ENCODE data around the gene FBXL13. TPM values are rescaled to one million over a fixed set of nuclear protein-coding genes. Genes with fewer than 3 reads are reported as not detected.
"Not testable (repeated sequence)": the region's sequence is repeated elsewhere in the genome, so short reads cannot be mapped to it uniquely, and the experiment has no call there.

The FBXL13 gene
- total and polyA plus RNA-seq, 10 of the 15 experiments (the other 5 are each of a cell fraction or from before 2014, with no cell fraction given), result 0.08 to 0.95 (median 0.28) TPM; not detected in 2

DNA sequence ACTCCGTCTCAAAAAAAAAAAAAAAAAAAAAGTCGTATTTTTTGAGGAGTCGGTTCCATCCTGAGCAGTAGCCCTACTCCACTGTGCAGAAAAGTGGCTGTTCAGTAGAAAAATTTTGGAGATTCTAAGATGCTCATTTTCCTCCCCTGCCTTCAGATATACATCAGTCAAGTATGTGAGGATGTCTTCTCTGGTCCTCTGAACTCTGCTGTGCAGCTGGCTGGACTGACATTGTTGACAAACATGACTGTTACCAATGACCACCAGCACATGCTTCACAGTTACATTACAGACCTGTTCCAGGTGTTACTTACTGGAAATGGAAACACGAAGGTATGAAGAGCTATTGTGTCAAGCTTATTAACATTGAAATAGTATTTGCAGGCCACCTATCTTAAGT is 17.7 kb upstream of the FBXL13 start:
- CTCF ChIA-PET; H3K4me3 ChIP-seq; H3K4me2 ChIP-seq (ENCODE audit: control insufficient read depth, insufficient read depth); H3K27ac ChIP-seq (ENCODE audit: control insufficient read depth, insufficient read depth); H3K27me3 ChIP-seq (replicated peaks in 1 of 2; ENCODE audit: control insufficient read depth in 2 of 2, insufficient read depth in 2 of 2, low read length in 1 of 2); BruUV-seq (replicated peaks); intact Hi-C loops (cut with micrococcal nuclease; ENCODE audit: unreplicated experiment); FAIRE-seq; SMC1A ChIA-PET (ENCODE audit: uncharacterized antibody, unreplicated experiment); in situ Hi-C loops (cut with MboI); H3K4me1 ChIP-seq (ENCODE audit: control insufficient read depth, insufficient read depth, low read length); H3K79me2 ChIP-seq (ENCODE audit: control insufficient read depth, insufficient read depth, low read length); H3K9ac ChIP-seq (ENCODE audit: control insufficient read depth, insufficient read depth, low read length); H4K20me1 ChIP-seq (ENCODE audit: control insufficient read depth, insufficient read depth); DNase-seq (ENCODE audit: low read depth, low spot score); ATAC-seq; H3K9me3 ChIP-seq (replicated peaks; ENCODE audit: control insufficient read depth, insufficient read depth, low read length); H2AFZ ChIP-seq (ENCODE audit: control insufficient read depth, low read depth, low read length): not testable (repeated sequence)
- ChIA-PET RAD21 (ENCODE audit: unreplicated experiment) (interaction anchor here (0.6 kb wide), 1 partner anchor 1637 kb away, joined by 4 read pairs; no protein-coding TSS in a partner anchor), POLR2A (interaction anchor here (1.0 to 1.1 kb wide), 2 partner anchors 10 to 17 kb away, joined by 3 to 5 read pairs; partner anchors contain the start of genes ARMC10 and FBXL13)
- H3K36me3 ChIP-seq (ENCODE audit: control insufficient read depth in 2 of 2, insufficient read depth in 2 of 2, low read length in 1 of 2), result peaks cover 0 to 11% of the 10 kb centered on the region in 2 experiments; a peak in 2 of 4 replicates
- 100% methylated on average over 3 of the region's 4 CpGs for WGBS (ENCODE audit: insufficient coverage, insufficient replicate concordance, low lambda C conversion rate, missing lambda C conversion rate)

DNA sequence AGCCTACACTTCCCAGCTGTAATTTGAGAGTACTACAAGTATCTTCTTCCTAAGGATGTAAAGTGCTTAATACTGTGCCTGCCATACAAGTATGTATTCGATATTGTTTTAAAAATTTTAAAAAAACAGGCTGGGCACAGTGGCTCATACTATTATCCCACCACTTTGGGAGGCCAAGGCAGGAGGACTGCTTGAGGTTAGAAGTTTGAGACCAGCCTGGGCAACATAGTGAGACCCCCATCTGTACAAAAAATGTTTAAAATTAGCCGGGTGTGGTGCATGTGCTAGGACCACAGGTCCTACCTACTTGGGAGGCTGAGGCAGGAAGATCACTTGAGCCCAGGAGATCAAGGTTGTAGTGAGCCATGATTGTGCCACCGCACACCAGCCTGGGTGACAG is 8.6 kb upstream of the FBXL13 start:
- WGBS (ENCODE audit: insufficient coverage, insufficient replicate concordance, low lambda C conversion rate, missing lambda C conversion rate), result 99% methylated on average over 3 of the region's 3 CpGs
- SMC1A ChIA-PET (ENCODE audit: uncharacterized antibody, unreplicated experiment), result no interaction called here
- H2AFZ ChIP-seq (ENCODE audit: control insufficient read depth, low read depth, low read length), result no peak overlapping the region
- in situ Hi-C loops (cut with MboI), result no loop called here
- H3K9ac ChIP-seq (ENCODE audit: control insufficient read depth, insufficient read depth, low read length), result no peak overlapping the region
- no peaks in the 10 kb centered on the region for H3K9me3 ChIP-seq (replicated peaks; ENCODE audit: control insufficient read depth, insufficient read depth, low read length)
- POLR2A ChIA-PET, result no interaction called here
- H3K27me3 ChIP-seq (replicated peaks in 1 of 2; ENCODE audit: control insufficient read depth in 2 of 2, insufficient read depth in 2 of 2, low read length in 1 of 2), result no peaks in the 10 kb centered on the region
- peaks cover 2% of the 10 kb centered on the region for H3K79me2 ChIP-seq (ENCODE audit: control insufficient read depth, insufficient read depth, low read length)
- no peaks in the 10 kb centered on the region for H3K4me1 ChIP-seq (ENCODE audit: control insufficient read depth, insufficient read depth, low read length)
- RAD21 ChIA-PET (ENCODE audit: unreplicated experiment), result no interaction called here
- intact Hi-C loops (cut with micrococcal nuclease; ENCODE audit: unreplicated experiment), result no loop called here
- H4K20me1 ChIP-seq (ENCODE audit: control insufficient read depth, insufficient read depth), result no peaks in the 10 kb centered on the region
- ATAC-seq (no peak), DNase-seq (ENCODE audit: low read depth, low spot score) (no peak), FAIRE-seq (no peak)
- no peak overlapping the region for H3K27ac ChIP-seq (ENCODE audit: control insufficient read depth, insufficient read depth)
- no peak overlapping the region for H3K4me3 ChIP-seq
- H3K36me3 ChIP-seq (ENCODE audit: control insufficient read depth in 2 of 2, insufficient read depth in 2 of 2, low read length in 1 of 2), result peaks cover 0 to 20% of the 10 kb centered on the region in 2 experiments; a peak in 2 of 4 replicates
- no peak overlapping the region for H3K4me2 ChIP-seq (ENCODE audit: control insufficient read depth, insufficient read depth)
- BruUV-seq (replicated peaks), result no TSS peak
- CTCF ChIA-PET, result no interaction called here
- no peak for TF ChIP-seq YY1 (IDR thresholded peaks at IDR 0.05; ENCODE audit: low read depth, low read length)
- no peak for TF ChIP-seq RB1 (IDR thresholded peaks at IDR 0.05; ENCODE audit: borderline replicate concordance)
- TF ChIP-seq POU2F2 (IDR thresholded peaks at IDR 0.05; ENCODE audit: borderline replicate concordance, low read depth, low read length), result no peak
- no peak for TF ChIP-seq NR2C2 (IDR thresholded peaks at IDR 0.05; ENCODE audit: borderline replicate concordance, control insufficient read depth, insufficient read length, low read depth)
- TF ChIP-seq, protein P1, sequence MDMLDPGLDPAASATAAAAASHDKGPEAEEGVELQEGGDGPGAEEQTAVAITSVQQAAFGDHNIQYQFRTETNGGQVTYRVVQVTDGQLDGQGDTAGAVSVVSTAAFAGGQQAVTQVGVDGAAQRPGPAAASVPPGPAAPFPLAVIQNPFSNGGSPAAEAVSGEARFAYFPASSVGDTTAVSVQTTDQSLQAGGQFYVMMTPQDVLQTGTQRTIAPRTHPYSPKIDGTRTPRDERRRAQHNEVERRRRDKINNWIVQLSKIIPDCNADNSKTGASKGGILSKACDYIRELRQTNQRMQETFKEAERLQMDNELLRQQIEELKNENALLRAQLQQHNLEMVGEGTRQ (IDR thresholded peaks at IDR 0.05; ENCODE audit: borderline replicate concordance, low read depth, low read length), result no peak
- TF ChIP-seq CEBPB (IDR thresholded peaks at IDR 0.05; ENCODE audit: borderline replicate concordance in 1 of 2, low read depth in 2 of 2, low read length in 2 of 2), result no peak
- TF ChIP-seq PAX5 (IDR thresholded peaks at IDR 0.05; ENCODE audit: borderline replicate concordance, low read depth, low read length), result no peak
- TF ChIP-seq, protein P2, sequence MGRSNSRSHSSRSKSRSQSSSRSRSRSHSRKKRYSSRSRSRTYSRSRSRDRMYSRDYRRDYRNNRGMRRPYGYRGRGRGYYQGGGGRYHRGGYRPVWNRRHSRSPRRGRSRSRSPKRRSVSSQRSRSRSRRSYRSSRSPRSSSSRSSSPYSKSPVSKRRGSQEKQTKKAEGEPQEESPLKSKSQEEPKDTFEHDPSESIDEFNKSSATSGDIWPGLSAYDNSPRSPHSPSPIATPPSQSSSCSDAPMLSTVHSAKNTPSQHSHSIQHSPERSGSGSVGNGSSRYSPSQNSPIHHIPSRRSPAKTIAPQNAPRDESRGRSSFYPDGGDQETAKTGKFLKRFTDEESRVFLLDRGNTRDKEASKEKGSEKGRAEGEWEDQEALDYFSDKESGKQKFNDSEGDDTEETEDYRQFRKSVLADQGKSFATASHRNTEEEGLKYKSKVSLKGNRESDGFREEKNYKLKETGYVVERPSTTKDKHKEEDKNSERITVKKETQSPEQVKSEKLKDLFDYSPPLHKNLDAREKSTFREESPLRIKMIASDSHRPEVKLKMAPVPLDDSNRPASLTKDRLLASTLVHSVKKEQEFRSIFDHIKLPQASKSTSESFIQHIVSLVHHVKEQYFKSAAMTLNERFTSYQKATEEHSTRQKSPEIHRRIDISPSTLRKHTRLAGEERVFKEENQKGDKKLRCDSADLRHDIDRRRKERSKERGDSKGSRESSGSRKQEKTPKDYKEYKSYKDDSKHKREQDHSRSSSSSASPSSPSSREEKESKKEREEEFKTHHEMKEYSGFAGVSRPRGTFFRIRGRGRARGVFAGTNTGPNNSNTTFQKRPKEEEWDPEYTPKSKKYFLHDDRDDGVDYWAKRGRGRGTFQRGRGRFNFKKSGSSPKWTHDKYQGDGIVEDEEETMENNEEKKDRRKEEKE (IDR thresholded peaks at IDR 0.05), result no peak
- TF ChIP-seq ZNF24 (IDR thresholded peaks at IDR 0.05), result no peak
- TF ChIP-seq, protein P3, sequence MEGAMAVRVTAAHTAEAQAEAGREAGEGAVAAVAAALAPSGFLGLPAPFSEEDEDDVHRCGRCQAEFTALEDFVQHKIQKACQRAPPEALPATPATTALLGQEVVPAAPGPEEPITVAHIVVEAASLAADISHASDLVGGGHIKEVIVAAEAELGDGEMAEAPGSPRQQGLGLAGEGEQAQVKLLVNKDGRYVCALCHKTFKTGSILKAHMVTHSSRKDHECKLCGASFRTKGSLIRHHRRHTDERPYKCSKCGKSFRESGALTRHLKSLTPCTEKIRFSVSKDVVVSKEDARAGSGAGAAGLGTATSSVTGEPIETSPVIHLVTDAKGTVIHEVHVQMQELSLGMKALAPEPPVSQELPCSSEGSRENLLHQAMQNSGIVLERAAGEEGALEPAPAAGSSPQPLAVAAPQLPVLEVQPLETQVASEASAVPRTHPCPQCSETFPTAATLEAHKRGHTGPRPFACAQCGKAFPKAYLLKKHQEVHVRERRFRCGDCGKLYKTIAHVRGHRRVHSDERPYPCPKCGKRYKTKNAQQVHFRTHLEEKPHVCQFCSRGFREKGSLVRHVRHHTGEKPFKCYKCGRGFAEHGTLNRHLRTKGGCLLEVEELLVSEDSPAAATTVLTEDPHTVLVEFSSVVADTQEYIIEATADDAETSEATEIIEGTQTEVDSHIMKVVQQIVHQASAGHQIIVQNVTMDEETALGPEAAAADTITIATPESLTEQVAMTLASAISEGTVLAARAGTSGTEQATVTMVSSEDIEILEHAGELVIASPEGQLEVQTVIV (IDR thresholded peaks at IDR 0.05; ENCODE audit: borderline replicate concordance, partially characterized antibody), result no peak
- no peak for TF ChIP-seq LARP7 (IDR thresholded peaks at IDR 0.05)
- no peak for TF ChIP-seq RCOR1 (conservative IDR thresholded peaks at IDR 0.05; ENCODE audit: low read depth, low read length)

Data from GM12878 (cell line).